CD8-positive, alpha-beta memory T cell (primary cell): Measurements from ENCODE around the gene ZNF562. TPM values are rescaled to one million over a fixed set of nuclear protein-coding genes. Genes with fewer than 3 reads are reported as not detected.

ENCODE experiments used
- CTCF ChIA-PET: fragments of 350-600 bp; sonication (Branson Sonifier 250); formaldehyde crosslinking; loops from one replicate; lab custom pipeline; 2021; ENCODE audit warnings: antibody characterized with exemption; lab: Charles Lee
- POLR2A ChIA-PET: fragments of 350-600 bp; sonication (Branson Sonifier 250); formaldehyde crosslinking; loops from one replicate; lab custom pipeline; 2021; ENCODE audit warnings: antibody characterized with exemption; lab: Charles Lee
- DNase-seq, 5 donors: peaks; one replicate each; pipeline versions ENCODE4 v3.0.0 to v3.0.0-alpha.2; 2020 to 2022; ENCODE audit warnings: mixed read lengths in 1 of 5
- H3K27ac ChIP-seq: one replicate; pipeline ENCODE4 v1.7.0; 2013; ENCODE audit warnings: low read depth, mild to moderate bottlenecking, low read length, moderate library complexity
- H3K27me3 ChIP-seq: 2 replicates; pipeline ENCODE4 v1.7.0; 2013; ENCODE audit warnings: low read length, mild to moderate bottlenecking; ENCODE audit not compliant: insufficient read depth, poor library complexity, severe bottlenecking
- H3K36me3 ChIP-seq: 2 replicates; pipeline ENCODE4 v1.7.0; 2013; ENCODE audit warnings: mild to moderate bottlenecking, low read length, moderate library complexity; ENCODE audit not compliant: insufficient read depth
- H3K4me1 ChIP-seq: 2 replicates; pipeline ENCODE4 v1.7.0; 2013; ENCODE audit warnings: mild to moderate bottlenecking, low read length, moderate library complexity; ENCODE audit not compliant: insufficient read depth
- H3K4me3 ChIP-seq: 2 replicates; pipeline ENCODE4 v1.7.0; 2013; ENCODE audit warnings: mild to moderate bottlenecking, low read length
- H3K9me3 ChIP-seq: 2 replicates; pipeline ENCODE4 v1.7.0; 2013; ENCODE audit warnings: mild to moderate bottlenecking, low read length
- H3K27ac Mint-ChIP-seq, 8 donors: one replicate each; pipeline ENCODE4 v1.8.0; 2020 to 2021; ENCODE audit warnings: mixed read lengths in 8 of 8, mild to moderate bottlenecking in 6 of 8, inconsistent platforms in 3 of 8, moderate library complexity in 3 of 8
- H3K27me3 Mint-ChIP-seq, 2 donors: one replicate each; pipeline ENCODE4 v1.8.0; 2020 to 2021; ENCODE audit warnings: mixed read lengths in 2 of 2, mild to moderate bottlenecking in 1 of 2, moderate library complexity in 1 of 2
- H3K36me3 Mint-ChIP-seq, 3 donors: one replicate each; pipeline ENCODE4 v1.8.0; 2020 to 2021; ENCODE audit warnings: mixed read lengths in 3 of 3, inconsistent platforms in 1 of 3, mild to moderate bottlenecking in 1 of 3
- H3K4me1 Mint-ChIP-seq, 3 donors: one replicate each; pipeline ENCODE4 v1.8.0; 2020 to 2021; ENCODE audit warnings: mixed read lengths in 3 of 3, inconsistent platforms in 1 of 3, mild to moderate bottlenecking in 1 of 3
- H3K4me3 Mint-ChIP-seq, 7 donors: one replicate each; pipeline ENCODE4 v1.8.0; 2020 to 2021; ENCODE audit warnings: mixed read lengths in 7 of 7, mild to moderate bottlenecking in 6 of 7, moderate library complexity in 4 of 7, inconsistent platforms in 2 of 7
- H3K9me3 Mint-ChIP-seq, 5 donors: one replicate each; pipeline ENCODE4 v1.8.0; 2020 to 2022; ENCODE audit warnings: mixed read lengths in 5 of 5, mild to moderate bottlenecking in 3 of 5, moderate library complexity in 2 of 5, inconsistent platforms in 1 of 5
- polyA plus RNA-seq: library from polyadenylated mRNA; unstranded; fragments of 300-500 nt; fragmentation: Illumina TruSeq; gene quantifications from one replicate; pipeline ENCODE4 v1.2.3, GENCODE V29; 2021
- total RNA-seq, 2 experiments: library from RNA; stranded (reverse); gene quantifications; one replicate each; pipeline ENCODE4 v1.2.3, GENCODE V29; 2021

ZNF562 gene
- total and polyA plus RNA-seq, 3 experiments from 2014 or later, result 3.5 to 45.7 (median 42.2) TPM

DNA sequence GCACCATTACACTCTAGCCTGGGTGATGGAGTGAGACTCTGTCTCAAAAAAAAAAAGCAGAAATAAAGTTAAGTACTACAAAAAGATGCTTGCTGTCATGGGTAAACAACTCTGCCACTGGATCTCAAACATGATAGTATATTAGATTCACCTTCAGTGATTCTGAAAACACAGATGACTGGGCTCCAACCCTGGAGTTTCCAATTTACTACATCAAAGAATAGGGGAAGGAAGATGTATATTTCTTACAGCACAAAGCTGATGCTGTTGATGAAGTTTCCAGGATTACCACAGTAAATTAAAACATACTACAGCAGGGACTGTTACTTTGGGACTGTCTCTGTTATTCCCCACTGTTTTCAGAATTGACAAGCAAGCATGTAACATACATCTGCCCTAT, 59.1 kb downstream of the ZNF562 start:
- H3K4me1 Mint-ChIP-seq, result peaks cover 5 to 17% (median 8%) of the 10 kb centered on the region in 3 donors
- POLR2A ChIA-PET, result no interaction called here
- Histone ChIP-seq H3K4me3 (no peak overlapping the region), H3K27me3 (no peaks in the 10 kb centered on the region), H3K27ac (no peak overlapping the region), H3K4me1 (peaks cover 10% of the 10 kb centered on the region), H3K36me3 (peaks cover 77% of the 10 kb centered on the region), H3K9me3 (peaks cover 18% of the 10 kb centered on the region)
- CTCF ChIA-PET, result no interaction called here
- H3K27me3 Mint-ChIP-seq, result no peaks in the 10 kb centered on the region
- H3K9me3 Mint-ChIP-seq, result peaks cover 2 to 23% (median 22%) of the 10 kb centered on the region in 5 donors
- peak overlapping the region in 1 of 8 donors; percentile 8 for H3K27ac Mint-ChIP-seq
- H3K36me3 Mint-ChIP-seq, result peaks cover 37 to 84% (median 54%) of the 10 kb centered on the region in 3 donors
- no peak for DNase-seq
- H3K4me3 Mint-ChIP-seq, result no peak overlapping the region

- Histone ChIP-seq H3K9me3 (peaks cover 43% of the 10 kb centered on the region), H3K36me3 (peaks cover 59% of the 10 kb centered on the region)
- CTCF ChIA-PET, result no interaction called here
These were observed 64.3 kb downstream of the ZNF562 start for GRCh38 chr19:9610484-9611113.

GRCh38 chr19:9608912-9609311, 66.0 kb downstream of the ZNF562 start:
- DNase-seq, result no peak
- H3K27ac ChIP-seq, result no peak overlapping the region
- Mint-ChIP-seq H3K27ac (no peak overlapping the region), H3K4me1 (no peaks in the 10 kb centered on the region), H3K27me3 (no peaks in the 10 kb centered on the region), H3K4me3 (no peak overlapping the region), H3K9me3 (peaks cover 24 to 75% (median 64%) of the 10 kb centered on the region in 5 donors), H3K36me3 (peaks cover 36 to 71% (median 59%) of the 10 kb centered on the region in 3 donors)
- CTCF ChIA-PET, result no interaction called here
- no peaks in the 10 kb centered on the region for H3K4me1 ChIP-seq
- no peaks in the 10 kb centered on the region for H3K27me3 ChIP-seq
- H3K9me3 ChIP-seq, result peaks cover 43% of the 10 kb centered on the region
- H3K4me3 ChIP-seq, result no peak overlapping the region
- H3K36me3 ChIP-seq, result peaks cover 43% of the 10 kb centered on the region
- POLR2A ChIA-PET, result no interaction called here

More at GRCh38 chr19:9610484-9611113, 64.3 kb downstream of the ZNF562 start:
- DNase-seq, result no peak
- Histone ChIP-seq H3K27ac (no peak overlapping the region), H3K4me3 (no peak overlapping the region), H3K27me3 (no peaks in the 10 kb centered on the region), H3K4me1 (no peaks in the 10 kb centered on the region)
- H3K36me3 Mint-ChIP-seq, result peaks cover 44 to 74% (median 73%) of the 10 kb centered on the region in 3 donors
- no peaks in the 10 kb centered on the region for H3K27me3 Mint-ChIP-seq
- POLR2A ChIA-PET, result no interaction called here
- H3K27ac Mint-ChIP-seq, result no peak overlapping the region
- no peak overlapping the region for H3K4me3 Mint-ChIP-seq
- no peaks in the 10 kb centered on the region for H3K4me1 Mint-ChIP-seq
- peaks cover 24 to 70% (median 61%) of the 10 kb centered on the region in 5 donors for H3K9me3 Mint-ChIP-seq

- ChIA-PET POLR2A (no interaction called here), CTCF (no interaction called here)
- Mint-ChIP-seq H3K9me3 (peaks cover 0 to 27% (median 17%) of the 10 kb centered on the region in 5 donors), H3K27me3 (peaks cover 11 to 21% of the 10 kb centered on the region in 2 donors), H3K27ac (no peak overlapping the region), H3K4me1 (no peaks in the 10 kb centered on the region), H3K4me3 (no peak overlapping the region), H3K36me3 (peaks cover 0 to 13% (median 4%) of the 10 kb centered on the region in 3 donors)
- Histone ChIP-seq H3K4me3 (no peak overlapping the region), H3K27me3 (no peaks in the 10 kb centered on the region), H3K4me1 (no peaks in the 10 kb centered on the region), H3K36me3 (no peaks in the 10 kb centered on the region), H3K27ac (no peak overlapping the region), H3K9me3 (no peaks in the 10 kb centered on the region)
- DNase-seq, result no peak
These were observed 77.9 kb downstream of the ZNF562 start for GRCh38 chr19:9597027-9597426.

Other genes with a start within 250 kb of the ZNF562 start
- 10 to 100 TPM; 34.7 to 35.6 TPM for gene ZNF266, start 239.5 kb downstream of the ZNF562 start, total RNA-seq
- gene ZNF266, start 239.5 kb downstream of the ZNF562 start, polyA plus RNA-seq, result 18.6 TPM
- not detected for gene ZNF560, start 176.5 kb downstream of the ZNF562 start, total RNA-seq
- gene ZNF560, start 176.5 kb downstream of the ZNF562 start, polyA plus RNA-seq, result not detected
- 10 to 100 TPM; 18.5 to 18.7 TPM for gene ZNF426, start 136.5 kb downstream of the ZNF562 start, total RNA-seq
- gene ZNF426, start 136.5 kb downstream of the ZNF562 start, polyA plus RNA-seq, result 17.9 TPM
- 10 to 100 TPM; 87.1 to 90.2 TPM for gene ZNF121, start 90.6 kb downstream of the ZNF562 start, total RNA-seq
- 4.1 TPM for gene ZNF121, start 90.6 kb downstream of the ZNF562 start, polyA plus RNA-seq
- 10 to 100 TPM; 35.9 to 43.5 TPM for gene ZNF561, start 53.9 kb downstream of the ZNF562 start, total RNA-seq
- gene ZNF561, start 53.9 kb downstream of the ZNF562 start, polyA plus RNA-seq, result 13.0 TPM
- gene ZNF846, start 93.6 kb upstream of the ZNF562 start, total RNA-seq, result 1 to 10 TPM; 5.1 to 5.9 TPM
- gene ZNF846, start 93.6 kb upstream of the ZNF562 start, polyA plus RNA-seq, result 7.5 TPM
- 10 to 100 TPM; 24.6 to 25.3 TPM for gene FBXL12, start 144.0 kb upstream of the ZNF562 start, total RNA-seq
- gene FBXL12, start 144.0 kb upstream of the ZNF562 start, polyA plus RNA-seq, result 17.2 TPM
- gene UBL5, start 152.8 kb upstream of the ZNF562 start, total RNA-seq, result 100 to 1,000 TPM; 326 to 340 TPM
- gene UBL5, start 152.8 kb upstream of the ZNF562 start, polyA plus RNA-seq, result 789 TPM
- 100 to 1,000 TPM; 103 to 110 TPM for gene PIN1, start 160.2 kb upstream of the ZNF562 start, total RNA-seq
- gene PIN1, start 160.2 kb upstream of the ZNF562 start, polyA plus RNA-seq, result 112 TPM